NB4 (cell line): ENCODE data around the gene PIK3C2B.

ENCODE experiments used
- CTCF ChIP-seq: IDR thresholded peaks from one replicate; pipeline ENCODE4 v1.5.1; 2012; ENCODE audit warnings: low read depth, low read length
- MYC ChIP-seq: IDR thresholded peaks from 2 replicates; pipeline ENCODE4 v1.6.1; 2011; ENCODE audit warnings: low read depth, low read length
- POLR2A ChIP-seq: IDR thresholded peaks from 2 replicates; pipeline ENCODE4 v1.6.1; 2011; ENCODE audit warnings: mild to moderate bottlenecking; ENCODE audit not compliant: insufficient read length; ENCODE audit errors: extremely low read depth

GRCh38 chr1:204465546-204466415 is 28.8 kb downstream of the PIK3C2B start:
- TF ChIP-seq CTCF (no peak), POLR2A (peak; percentile 25), MYC (peak; percentile 74)
